ENCODE results near the gene IRGQ.
A peak's percentile ranks its signal among the peaks of the same experiment; 100 is the strongest.
"Not testable (repeated sequence)": the region's sequence is repeated elsewhere in the genome, so short reads cannot be mapped to it uniquely, and the experiment has no call there.

The IRGQ gene, protein sequence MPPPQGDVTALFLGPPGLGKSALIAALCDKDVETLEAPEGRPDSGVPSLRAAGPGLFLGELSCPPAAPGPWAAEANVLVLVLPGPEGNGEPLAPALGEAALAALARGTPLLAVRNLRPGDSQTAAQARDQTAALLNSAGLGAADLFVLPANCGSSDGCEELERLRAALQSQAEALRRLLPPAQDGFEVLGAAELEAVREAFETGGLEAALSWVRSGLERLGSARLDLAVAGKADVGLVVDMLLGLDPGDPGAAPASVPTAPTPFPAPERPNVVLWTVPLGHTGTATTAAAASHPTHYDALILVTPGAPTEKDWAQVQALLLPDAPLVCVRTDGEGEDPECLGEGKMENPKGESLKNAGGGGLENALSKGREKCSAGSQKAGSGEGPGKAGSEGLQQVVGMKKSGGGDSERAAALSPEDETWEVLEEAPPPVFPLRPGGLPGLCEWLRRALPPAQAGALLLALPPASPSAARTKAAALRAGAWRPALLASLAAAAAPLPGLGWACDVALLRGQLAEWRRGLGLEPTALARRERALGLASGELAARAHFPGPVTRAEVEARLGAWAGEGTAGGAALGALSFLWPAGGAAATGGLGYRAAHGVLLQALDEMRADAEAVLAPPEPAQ

DNA sequence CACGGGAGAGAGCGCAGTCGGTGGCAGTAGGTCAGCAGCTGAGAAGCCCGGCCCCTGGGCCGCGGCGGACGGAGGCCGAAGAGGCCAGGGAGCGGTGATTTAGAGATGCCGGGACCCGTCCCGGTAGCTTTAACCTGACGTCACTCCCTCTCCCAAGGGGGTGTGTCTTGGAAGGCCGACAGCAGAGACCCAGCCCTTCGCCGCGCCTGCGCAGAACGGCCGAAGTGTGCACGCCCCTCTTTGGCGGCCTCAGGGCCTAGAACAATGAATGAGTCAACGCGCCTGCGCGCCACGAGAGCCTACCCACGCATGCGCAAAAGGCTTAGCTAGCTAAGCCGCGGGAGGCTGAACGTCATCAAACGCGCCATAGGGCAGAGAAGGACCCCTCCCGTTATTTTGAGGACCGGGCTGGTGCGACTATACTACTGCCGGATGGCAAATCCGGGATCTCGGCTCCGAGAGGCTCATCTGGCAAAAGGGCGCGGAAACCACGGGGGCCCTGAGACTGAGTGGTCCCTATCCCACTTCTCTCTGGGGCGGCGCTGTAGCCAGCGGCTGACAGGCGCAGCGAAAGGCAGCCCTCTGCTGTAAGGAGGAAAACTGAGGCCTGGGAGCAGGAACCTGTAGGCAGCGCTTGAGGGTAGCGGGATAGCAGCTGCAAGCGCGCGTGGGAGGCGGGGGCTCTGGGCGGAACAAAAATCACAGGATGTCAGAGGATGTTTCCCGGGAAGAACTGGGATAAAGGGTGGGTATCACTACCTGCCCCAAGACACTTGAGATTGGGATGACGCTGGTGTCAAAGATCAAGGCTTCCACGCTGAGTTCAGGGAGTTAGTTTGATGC, at the start of gene IRGQ, which contains the start of gene ZNF576:
TSS of gene IRGQ (minus strand) at position 136 of the 843 bp plus-strand sequence. CDS start 796 bp downstream, outside the sequence.
TSS of gene ZNF576 (plus strand) at position 597 of the 843 bp plus-strand sequence. CDS start 514 bp downstream, outside the sequence.
- DNase-seq = peak; percentile 99

DNA sequence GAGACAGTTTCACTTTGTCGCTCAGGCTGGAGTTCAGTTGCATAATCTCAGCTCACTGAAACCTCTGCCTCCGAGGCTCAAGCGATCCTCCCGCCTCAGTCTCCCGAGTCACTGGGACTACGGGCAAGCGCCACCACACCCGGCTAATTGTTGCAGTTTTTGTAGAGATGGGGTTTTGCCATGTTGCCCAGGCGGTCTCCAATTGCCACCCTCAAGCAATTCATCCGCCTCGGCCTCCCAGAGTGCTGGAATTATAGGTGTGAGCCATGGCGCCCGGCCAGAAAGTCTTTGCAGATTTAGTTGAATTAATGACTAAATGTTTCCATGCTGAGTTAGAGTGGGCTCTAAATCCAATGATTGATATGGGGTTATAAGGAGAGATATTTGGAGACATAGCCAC, 48.2 kb upstream of the IRGQ start:
- no peak for DNase-seq

DNA sequence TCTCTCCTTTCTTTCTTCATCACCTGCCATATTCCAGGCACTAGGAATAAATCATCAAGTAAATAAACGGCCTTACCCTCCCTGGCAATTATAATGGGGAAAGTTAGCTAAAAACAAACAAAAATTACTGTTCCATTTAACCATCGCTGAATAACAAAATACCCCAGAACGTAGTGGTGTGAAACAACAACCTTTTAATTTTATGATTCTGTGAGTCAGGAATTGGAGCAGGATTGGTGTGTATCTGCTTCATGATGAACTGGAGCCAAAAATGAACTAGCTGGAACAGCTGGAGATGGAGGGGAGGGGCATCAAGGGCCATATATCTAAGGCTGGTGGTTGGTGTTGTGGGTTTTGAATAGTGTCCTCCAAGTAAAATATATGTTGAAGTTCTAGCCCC, 47.4 kb upstream of the IRGQ start:
- DNase-seq = no peak

DNA sequence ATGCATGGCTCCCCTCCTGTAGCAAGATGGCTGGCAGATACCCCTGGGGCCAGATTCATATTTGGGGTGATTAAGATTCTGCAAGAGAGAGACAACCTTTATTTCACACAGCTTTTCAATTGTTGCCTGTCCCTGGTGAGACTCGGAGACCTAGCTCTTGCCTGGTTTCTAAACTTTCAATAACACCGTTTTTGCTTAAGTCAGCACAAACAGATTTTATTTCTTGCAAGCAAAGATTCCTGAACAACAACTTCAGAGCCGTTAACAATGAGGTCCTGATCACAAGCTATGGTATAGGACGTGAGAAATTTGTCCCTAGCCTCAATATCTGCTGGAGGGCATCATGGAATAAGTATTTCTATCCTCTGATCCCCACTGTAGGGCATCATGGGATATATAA, 46.6 kb upstream of the IRGQ start:
- no peak for DNase-seq

DNA sequence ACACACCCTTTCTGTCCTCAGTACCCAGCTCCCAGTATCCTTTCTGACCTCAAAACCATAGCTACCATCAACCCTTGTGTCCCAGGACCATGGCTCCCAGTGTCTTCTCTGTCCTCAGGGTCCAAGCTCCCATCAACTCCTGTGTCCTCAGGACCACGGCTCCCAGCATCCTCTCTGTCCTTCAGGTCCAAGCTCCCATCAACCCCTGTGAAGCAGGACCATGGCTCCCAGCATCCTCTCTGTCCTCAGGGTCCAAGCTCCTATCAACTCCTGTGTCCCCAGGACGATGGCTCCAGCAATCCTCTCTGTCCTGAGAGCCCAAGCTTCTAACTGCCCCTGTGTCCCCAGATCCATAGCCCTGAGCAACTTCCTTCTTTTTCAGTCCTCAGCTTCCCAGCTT, 45.4 kb upstream of the IRGQ start:
- DNase-seq = no peak

DNA sequence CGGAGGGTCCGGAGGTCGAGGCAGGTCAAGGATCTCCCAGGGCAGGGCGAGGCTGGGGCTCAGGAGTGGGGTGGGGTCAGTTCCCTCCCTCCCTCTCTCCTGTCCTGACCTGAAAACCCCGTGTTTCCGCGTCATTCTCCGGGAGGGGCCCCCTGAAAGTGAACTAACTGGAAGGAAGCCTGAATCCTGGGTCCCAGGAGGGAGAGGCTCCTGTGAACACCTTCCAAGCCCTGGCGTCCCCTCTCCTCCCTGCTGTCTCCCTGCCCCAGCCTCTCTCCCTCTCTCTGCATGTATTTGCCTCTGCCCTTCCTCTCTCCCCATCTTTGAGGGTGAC, 44.5 kb upstream of the IRGQ start:
- DNase-seq = no peak

DNA sequence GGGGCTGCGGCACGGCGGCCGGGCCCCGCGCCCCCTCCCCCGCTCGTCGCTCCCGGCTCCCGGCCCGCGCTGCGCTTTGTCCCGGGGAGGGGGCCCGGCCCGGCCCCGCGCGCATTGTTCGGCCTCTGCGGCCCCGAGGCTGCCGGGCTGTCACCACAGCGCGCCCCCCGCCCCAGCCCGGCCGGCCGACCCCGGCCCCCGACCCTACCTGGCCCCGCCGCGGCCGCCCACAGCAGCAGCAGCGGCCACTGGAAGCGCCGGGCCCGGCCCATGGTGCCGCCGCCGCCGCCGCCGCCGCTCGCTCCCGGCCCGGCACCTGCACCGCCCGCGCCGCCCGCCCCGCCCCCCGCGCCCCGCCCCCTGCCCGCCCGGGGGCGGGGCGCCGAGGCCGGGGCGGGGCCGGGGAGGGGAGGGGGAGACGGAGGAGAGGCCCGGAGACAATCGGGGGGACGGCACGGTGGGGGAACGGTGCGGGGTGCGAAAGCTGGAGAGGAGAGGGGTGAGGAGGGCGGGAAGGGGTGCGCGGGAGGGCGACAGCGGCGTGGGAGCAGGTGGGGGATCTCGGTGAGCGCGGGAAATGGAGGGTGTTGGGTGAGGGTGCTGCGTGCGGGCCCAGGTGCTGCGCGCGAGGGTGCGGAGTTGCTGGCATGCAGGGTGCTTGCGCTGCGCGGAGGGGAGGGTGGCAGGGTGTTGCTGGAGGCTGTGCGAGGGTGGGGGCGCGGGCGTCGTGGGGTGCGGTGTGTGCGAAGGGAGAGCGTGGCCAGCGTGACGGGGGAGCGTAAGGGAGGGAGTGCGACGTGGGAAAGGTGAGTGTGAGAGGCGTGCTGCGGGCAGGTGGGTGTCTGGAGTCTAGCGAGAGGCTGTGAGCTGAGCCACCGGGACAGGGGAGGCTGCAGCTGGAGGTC, 43.8 kb upstream of the IRGQ start, which contains the start of gene CADM4:
TSS of gene CADM4 (minus strand) at position 332 of the 905 bp plus-strand sequence. CDS start at position 272, 60 bp downstream.
- DNase-seq = no peak

DNA sequence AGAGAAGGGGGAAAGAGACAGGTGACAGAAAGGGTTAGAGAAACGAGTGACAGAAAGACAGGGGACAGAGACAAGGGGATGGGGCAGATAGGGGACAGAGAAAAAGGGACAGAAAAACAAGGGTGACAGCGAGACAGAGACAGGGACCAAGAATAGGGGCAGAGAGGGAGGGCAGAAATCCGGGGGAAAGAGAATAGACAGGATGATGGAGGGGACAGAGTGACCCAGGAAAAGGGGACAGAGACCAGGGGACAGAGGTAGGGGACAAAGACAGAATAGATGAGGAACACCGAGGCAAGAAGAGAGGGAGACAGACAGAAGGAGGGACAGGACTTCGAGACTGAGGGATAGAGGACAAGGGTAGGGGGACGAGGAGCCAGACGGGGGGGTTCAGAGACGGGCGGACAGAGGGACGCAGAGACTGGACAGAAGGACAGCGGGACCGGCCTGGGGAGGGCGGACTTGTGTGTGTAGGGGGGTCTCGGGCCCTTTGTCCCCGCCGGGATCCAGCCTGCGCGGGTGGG, 43.1 kb upstream of the IRGQ start:
- no peak for DNase-seq

DNA sequence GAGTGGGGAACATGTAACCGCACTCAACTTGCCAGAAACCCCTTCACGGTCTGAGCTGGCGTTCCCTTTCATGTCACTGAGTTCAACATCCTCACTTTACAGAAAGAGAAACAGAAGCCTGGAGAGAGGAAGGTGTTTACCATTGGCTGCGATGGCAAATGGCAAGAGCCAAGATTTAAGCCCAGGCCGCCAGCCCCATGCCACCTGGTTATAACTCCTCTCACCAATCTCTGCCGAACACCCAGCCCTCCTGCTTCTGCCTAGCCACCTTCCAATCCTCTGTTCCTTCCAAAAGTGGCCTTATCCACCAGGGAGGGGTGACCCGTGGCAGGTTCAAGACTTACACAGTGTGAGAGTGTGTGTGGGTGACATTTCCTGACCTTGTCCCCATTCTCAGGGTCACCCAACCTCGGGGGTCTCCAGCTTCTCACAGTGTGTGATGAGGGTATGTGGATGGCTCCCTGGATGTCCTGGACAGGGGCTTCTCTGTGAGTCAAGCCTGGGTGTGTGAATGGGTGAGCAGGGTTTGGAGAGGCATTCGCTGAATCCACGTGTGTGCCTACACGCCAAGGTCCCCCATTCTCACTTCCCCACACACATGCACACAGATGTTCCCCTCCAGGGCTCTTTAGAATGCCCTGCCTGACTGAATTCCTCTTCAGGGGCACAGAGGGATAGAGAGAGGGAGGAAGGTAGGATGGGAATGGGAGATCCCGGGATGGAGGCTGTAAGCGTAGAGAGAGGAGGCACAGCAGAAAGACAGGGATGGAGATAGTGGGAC, 42.5 kb upstream of the IRGQ start:
- no peak for DNase-seq

DNA sequence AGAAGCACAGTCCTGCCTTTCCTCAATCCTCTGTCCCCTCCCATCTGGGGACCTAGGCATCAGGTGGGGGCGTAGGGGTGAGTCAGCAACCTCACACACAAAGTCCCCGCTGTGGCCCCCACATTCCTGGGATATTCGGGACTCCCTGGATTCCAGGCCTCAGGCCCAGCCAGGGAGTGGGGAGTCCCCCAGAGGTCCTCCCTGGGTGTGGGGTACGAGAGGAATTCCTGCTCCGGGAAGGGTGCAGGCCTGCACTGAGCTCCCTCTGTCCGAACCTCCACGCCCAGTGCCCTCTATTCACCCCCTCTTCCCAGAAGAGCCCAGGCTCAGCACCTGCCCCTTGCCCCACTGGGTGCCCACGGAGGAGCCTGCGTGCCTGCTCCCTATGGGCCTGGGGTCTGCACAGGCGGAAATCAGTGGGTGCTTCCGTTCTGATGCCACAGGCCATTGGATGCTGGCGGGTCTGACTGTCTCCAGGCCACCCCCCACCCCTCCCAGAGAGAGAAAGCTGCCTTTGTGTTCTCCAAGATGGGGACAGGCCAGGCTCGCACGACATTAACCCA, 40.3 kb upstream of the IRGQ start:
- no peak for DNase-seq

DNA sequence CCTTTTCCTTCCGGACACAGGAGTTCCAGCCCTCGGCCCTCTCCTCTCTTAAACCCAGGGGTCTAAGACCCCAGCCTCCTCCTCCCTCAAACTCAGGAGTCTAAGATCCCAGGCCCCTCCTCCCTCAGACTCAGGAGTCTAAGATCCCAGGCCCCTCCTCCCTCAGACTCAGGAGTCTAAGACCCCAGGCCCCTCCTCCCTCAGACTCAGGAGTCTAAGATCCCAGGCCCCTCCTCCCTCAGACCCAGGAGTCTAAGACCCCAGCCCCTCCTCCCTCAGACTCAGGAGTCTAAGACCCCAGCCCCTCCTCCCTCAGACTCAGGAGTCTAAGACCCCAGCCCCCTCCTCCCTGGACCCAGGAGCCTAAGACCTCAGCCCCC, 39.6 kb upstream of the IRGQ start:
- DNase-seq = not testable (repeated sequence)

DNA sequence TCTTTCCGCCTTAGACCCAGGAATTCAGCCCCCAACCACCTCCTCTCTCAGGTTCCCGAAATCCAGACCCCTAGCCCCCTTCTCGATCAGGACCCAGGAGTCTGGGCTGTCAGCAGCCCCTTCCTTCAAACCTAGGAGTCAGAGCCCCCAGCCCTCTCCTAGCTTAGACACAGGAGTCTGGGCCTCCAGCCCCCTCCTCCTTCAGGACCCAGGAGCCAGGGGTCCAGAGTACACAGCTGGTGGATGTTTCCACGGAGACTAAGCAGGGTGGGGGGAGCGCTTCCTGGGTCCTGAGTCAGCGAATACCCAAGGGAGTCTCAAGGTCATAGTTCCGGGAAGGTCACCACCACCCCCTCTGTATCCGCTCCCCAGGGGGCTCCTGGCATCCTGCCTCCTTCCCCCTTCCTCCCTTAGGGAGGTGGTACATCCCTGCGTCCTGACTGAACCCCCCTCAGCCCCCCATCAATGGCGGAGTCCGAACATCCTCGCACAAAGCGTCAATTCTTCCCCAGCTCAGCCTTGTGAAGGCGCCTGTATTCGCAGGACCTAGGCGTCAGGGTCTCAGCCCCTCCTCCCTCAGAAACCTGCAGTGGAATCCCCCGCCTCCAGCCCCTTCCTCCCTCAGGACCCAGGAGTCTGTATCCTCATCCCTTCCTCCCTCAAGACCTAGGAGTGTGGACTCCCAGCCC, 39.1 kb upstream of the IRGQ start:
- DNase-seq = no peak

DNA sequence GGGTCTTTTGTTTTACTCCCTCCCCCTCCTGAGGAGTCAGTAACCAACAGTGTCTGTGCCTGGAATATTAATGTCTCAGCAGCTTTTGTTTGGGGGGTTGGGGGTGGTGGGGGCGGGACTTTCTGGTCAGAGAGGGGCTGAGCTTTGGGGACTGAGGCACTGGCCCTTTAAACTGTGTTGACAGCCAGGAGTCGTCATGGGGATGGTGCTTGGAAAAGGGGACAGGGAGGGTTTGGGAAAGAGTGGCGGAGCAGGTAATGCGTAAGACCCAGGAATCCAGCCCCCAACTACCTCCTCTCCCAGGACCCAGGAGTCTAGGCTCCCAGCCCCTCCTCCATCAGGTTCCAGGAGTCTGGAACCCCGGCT, 38.6 kb upstream of the IRGQ start:
- no peak for DNase-seq

DNA sequence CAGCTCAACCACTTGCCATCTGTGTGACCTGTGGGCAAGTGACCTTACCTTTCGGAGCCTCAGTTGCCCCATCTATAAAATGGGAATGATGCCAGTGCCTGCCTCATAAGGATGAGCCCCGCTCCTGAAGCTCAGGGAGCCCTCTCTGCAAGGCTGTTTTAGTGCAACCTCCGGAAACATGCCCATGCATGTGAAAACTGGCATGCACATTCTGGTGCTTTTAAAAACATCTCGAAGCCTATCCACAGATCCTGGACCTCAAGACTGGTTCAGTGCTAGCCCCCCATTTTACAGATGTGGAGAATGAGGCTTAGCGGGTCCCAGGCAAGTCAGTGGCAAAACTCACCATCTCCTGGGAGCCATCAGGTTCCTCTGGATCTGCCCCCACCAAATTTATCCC, 38.1 kb upstream of the IRGQ start:
- no peak for DNase-seq

DNA sequence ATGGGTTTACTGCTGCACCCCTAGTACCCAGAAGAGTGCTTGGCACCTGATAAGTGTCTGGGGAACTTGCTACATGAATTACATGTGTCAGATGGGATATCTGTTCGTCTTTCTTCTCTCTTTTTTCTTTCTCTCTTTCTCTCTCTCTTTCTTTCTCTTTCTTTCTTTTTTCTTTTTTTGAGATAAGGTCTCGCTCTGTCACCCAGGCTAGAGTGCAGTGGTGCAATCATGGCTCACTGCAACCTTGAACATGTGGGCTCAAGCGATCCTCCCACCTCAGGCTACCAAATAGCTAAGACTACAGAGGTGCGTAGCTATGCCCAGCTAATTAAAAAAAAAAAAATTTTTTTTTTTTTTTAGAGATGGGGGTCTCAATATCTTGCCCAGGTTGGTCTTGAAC, 37.6 kb upstream of the IRGQ start:
- DNase-seq = no peak

DNA sequence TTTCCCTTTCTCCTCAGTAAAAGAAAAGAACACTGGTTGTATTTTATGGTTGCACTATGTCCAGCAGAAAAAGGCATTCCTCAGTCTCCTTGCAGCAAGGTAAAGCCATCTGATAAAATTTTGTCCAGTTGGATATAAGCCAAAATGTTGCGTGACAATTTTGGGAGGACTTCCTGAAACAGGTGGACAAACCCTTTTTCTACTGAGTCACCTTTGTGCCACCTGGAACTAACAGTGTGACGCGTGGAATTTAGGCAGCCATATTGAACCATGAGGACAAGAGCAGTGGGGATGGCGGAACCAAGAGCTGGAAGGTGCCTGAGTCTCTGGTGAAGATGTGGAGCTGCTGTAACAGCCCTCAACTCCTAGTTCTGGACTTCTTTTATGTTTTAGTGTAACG, 35.6 kb upstream of the IRGQ start:
- no peak for DNase-seq

DNA sequence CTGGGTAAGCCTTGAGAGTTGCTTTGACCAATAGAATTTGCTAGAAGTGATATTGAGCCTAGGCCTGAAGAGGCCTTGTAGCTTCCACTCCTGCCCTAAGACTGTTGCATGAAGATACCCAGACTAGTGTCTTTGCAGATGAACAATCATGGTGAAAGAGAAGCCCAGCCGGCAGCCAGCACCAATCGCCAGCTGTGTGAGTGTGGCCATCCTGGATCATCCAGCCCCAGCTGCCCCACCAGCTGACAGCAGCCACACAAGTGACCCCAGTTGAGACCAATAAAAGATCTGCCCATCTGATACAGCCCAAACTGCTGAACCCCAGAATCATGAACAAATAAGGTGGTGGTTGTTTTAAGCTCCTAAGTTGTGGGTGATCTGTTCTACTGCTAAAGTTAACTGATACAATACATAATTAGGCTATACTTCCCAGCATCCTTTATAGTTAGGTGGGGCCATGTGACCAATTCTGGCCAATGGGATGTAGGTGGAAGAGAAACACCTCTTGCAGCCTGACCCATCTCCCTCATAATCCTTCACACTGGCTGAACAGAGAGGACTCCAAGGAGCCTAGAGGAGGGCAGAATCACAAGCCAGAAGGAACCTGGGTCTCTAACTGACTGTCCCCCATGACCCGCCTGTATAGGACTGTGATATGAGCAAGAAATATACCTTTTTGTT, 32.9 kb upstream of the IRGQ start:
- DNase-seq = no peak

DNA sequence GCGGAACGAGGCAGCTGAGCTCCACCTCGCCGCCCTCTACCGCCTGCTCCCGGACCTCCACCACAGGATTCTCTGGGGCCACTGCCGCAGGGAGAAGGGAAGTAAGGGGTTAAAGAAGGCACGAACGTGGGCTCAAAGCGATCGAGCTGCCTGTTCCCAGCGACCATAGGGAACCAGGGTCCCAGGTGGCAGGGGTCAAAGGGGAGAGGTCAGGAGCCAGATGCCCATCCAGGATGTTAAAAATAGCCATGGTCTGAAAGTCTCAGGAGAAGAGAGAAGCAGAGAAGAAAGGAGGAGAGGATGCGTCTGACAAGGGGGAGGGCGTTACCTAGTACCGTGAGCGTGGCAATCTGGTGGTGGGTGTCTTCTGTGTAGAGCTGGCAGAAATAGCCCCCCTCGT, 30.9 kb upstream of the IRGQ start:
- DNase-seq = no peak

DNA sequence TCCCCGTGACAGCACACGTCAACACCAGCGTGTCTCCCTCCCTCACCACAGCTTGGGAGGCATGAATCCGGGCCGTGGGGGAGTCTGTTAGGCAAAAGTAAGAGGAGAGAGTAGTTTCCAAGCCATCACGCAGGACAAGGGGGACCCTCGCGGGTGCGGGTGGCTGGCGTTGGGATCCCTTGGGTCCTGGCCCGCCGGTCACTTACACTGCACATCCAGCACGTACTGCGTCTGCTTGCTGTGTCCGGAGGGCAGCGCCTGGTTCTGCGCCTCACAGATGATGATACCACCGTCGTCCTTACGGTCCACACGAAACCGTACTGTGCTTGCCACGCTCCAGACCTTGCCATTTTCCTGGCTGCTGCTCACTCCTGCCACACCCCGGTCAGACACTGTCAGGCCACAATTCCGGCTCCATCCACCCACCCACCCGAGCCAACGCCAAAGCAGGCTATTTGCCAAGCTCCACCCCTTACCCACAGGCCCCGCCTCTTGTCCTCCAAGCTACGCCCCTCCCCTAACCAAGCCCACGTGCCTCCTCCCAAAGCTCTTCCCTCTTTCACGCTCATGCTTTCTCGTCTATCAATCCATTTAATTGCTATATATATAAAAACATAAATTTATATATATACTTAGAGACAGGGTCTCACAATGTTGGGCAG, 30.1 kb upstream of the IRGQ start:
- no peak for DNase-seq
